HCT116 (cell line): ENCODE results near the gene B3GALT5. TPM values are rescaled to one million over a fixed set of nuclear protein-coding genes. Genes with fewer than 3 reads are reported as not detected.

Experiments
- ATAC-seq: fragments of 200-7000 bp; cut with Tn5 transposase; 2 replicates; pipeline ENCODE4 v1.9.1; 2020; ENCODE audit warnings: mild to moderate bottlenecking, moderate library complexity
- BruUV-seq: library from RNA; stranded (reverse); fragments of 400-500 nt; replicated peaks from 2 replicates; lab custom pipeline; 2021; lab: Mats Ljungman, UMichigan
- CTCF ChIA-PET: fragments of 300-600 bp; sonication (Branson Sonifier 250); formaldehyde crosslinking; loops from one replicate; lab custom pipeline; 2021; ENCODE audit warnings: antibody characterized with exemption; lab: Charles Lee
- POLR2A ChIA-PET: fragments of 300-600, 350-600 bp; sonication (Branson Sonifier 250); formaldehyde crosslinking; loops from one replicate; lab custom pipeline; 2021; ENCODE audit warnings: antibody characterized with exemption; lab: Charles Lee
- RAD21 ChIA-PET, 2 experiments: fragments of 300-600 bp; sonication (Branson Sonifier 250); formaldehyde crosslinking; loops; one replicate each; lab custom pipeline; 2023; ENCODE audit warnings: low total read pairs in 2 of 2; ENCODE audit not compliant: uncharacterized antibody in 2 of 2, unreplicated experiment in 2 of 2, low non-redundant PET in 1 of 2; lab: Charles Lee
- DNase-seq: peaks from one replicate; pipeline ENCODE4 v3.0.0-alpha.2; 2010; ENCODE audit warnings: low read depth, low spot score
- H2AFZ ChIP-seq: fragments of 200-600 bp; shearing (Covaris generic), sonication (generic); 2 replicates; pipeline ENCODE4 v1.6.1; 2017; ENCODE audit warnings: low read depth, mixed run types, mixed read lengths, antibody characterized with exemption, low read length; ENCODE audit not compliant: poor library complexity, severe bottlenecking
- H3K27ac ChIP-seq: 2 replicates; pipeline ENCODE4 v1.5.1; 2012; ENCODE audit warnings: low read depth, low read length
- H3K27me3 ChIP-seq: fragments of 200-600 bp; sonication (generic); 2 replicates; pipeline ENCODE4 v1.6.1; 2016; ENCODE audit warnings: mixed run types, low read length, mixed read lengths; ENCODE audit not compliant: insufficient read depth
- H3K36me3 ChIP-seq, 2 experiments: fragments of 200-500 bp in 1 of 2; fragments of 200-600 bp in 1 of 2; sonication (Bioruptor generic) in 1 of 2; sonication (generic) in 1 of 2; 2 replicates each; pipeline versions ENCODE4 v1.5.1 to v1.6.1; 2014 to 2016; ENCODE audit warnings: low read length in 2 of 2, inconsistent platforms in 1 of 2, mixed read lengths in 1 of 2, mixed run types in 1 of 2; ENCODE audit not compliant: insufficient read depth in 2 of 2, control insufficient read depth in 1 of 2
- H3K4me1 ChIP-seq, 2 experiments: fragments of 200-600 bp in 1 of 2; sonication (generic) in 1 of 2; 2 replicates each; pipeline versions ENCODE4 v1.5.1 to v1.6.1; 2012 to 2017; ENCODE audit warnings: low read length in 2 of 2, inconsistent platforms in 1 of 2, mild to moderate bottlenecking in 1 of 2, mixed read lengths in 1 of 2, mixed run types in 1 of 2, moderate library complexity in 1 of 2; ENCODE audit not compliant: insufficient read depth in 2 of 2, control insufficient read depth in 1 of 2
- H3K4me2 ChIP-seq: fragments of 200-600 bp; sonication (generic); 2 replicates; pipeline ENCODE4 v1.6.1; 2017; ENCODE audit warnings: mixed run types, low read length, mixed read lengths
- H3K4me3 ChIP-seq, 2 experiments: fragments of 200-600 bp in 1 of 2; sonication (generic) in 1 of 2; replicated peaks in 1 of 2; 2 replicates each; pipeline ENCODE4 v1.5.1; 2011 to 2016; ENCODE audit warnings: low read length in 2 of 2, control low read depth in 1 of 2, low read depth in 1 of 2, mild to moderate bottlenecking in 1 of 2, mixed read lengths in 1 of 2, mixed run types in 1 of 2
- H3K79me2 ChIP-seq: fragments of 200-600 bp; sonication (generic); 2 replicates; pipeline ENCODE4 v1.6.1; 2017; ENCODE audit warnings: mild to moderate bottlenecking, mixed run types, low read length, moderate library complexity, mixed read lengths; ENCODE audit not compliant: insufficient read depth
- H3K9ac ChIP-seq: fragments of 200-600 bp; sonication (generic); 2 replicates; pipeline ENCODE4 v1.6.1; 2016; ENCODE audit warnings: low read length, mixed read lengths
- H3K9me2 ChIP-seq: fragments of 200-600 bp; sonication (generic), shearing (Covaris generic); 2 replicates; pipeline ENCODE4 v1.6.1; 2017; ENCODE audit warnings: mixed run types, mild to moderate bottlenecking, moderate library complexity; ENCODE audit not compliant: insufficient read depth
- H3K9me3 ChIP-seq, 2 experiments: fragments of 200-500 bp in 1 of 2; fragments of 200-600 bp in 1 of 2; sonication (Bioruptor generic) in 1 of 2; sonication (generic) in 1 of 2; 2 replicates each; pipeline ENCODE4 v1.6.1; 2014 to 2017; ENCODE audit warnings: low read length in 2 of 2, mixed read lengths in 2 of 2, inconsistent platforms in 1 of 2, low read depth in 1 of 2, mild to moderate bottlenecking in 1 of 2, mixed run types in 1 of 2, moderate library complexity in 1 of 2; ENCODE audit not compliant: control insufficient read depth in 1 of 2, insufficient read depth in 1 of 2
- H4K20me1 ChIP-seq: fragments of 200-600 bp; sonication (generic), shearing (Covaris generic); 2 replicates; pipeline ENCODE4 v1.6.1; 2017; ENCODE audit warnings: mixed run types, mild to moderate bottlenecking, moderate library complexity; ENCODE audit not compliant: insufficient read depth
- ATF3 ChIP-seq: IDR thresholded peaks from 2 replicates; pipeline ENCODE4 v1.6.1; 2012
- CBX3 ChIP-seq: IDR thresholded peaks from 2 replicates; pipeline ENCODE4 v1.6.1; 2012; ENCODE audit warnings: low read depth
- EGR1 ChIP-seq: IDR thresholded peaks from 2 replicates; pipeline ENCODE4 v1.6.1; 2012; ENCODE audit warnings: low read depth
- ELF1 ChIP-seq: IDR thresholded peaks from 2 replicates; pipeline ENCODE4 v1.6.1; 2012; ENCODE audit warnings: low read depth, borderline replicate concordance
- JUND ChIP-seq: IDR thresholded peaks from 2 replicates; pipeline ENCODE4 v1.6.1; 2012
- MAX ChIP-seq: IDR thresholded peaks from 2 replicates; pipeline ENCODE4 v1.6.1; 2012
- POLR2AphosphoS5 ChIP-seq: IDR thresholded peaks from 2 replicates; pipeline ENCODE4 v1.6.1; 2011; ENCODE audit warnings: mild to moderate bottlenecking, low read depth, low read length, moderate library complexity
- SIN3A ChIP-seq: IDR thresholded peaks from 2 replicates; pipeline ENCODE4 v1.6.1; 2012; ENCODE audit warnings: low read depth
- YY1 ChIP-seq: IDR thresholded peaks from 2 replicates; pipeline ENCODE4 v1.6.1; 2011; ENCODE audit warnings: low read length, low read depth, moderate library complexity, mild to moderate bottlenecking; ENCODE audit not compliant: insufficient replicate concordance; ENCODE audit errors: extremely low read depth
- ZFX ChIP-seq: fragments of 450-650 bp; IDR thresholded peaks from 2 replicates; pipeline ENCODE4 v1.6.1; 2017
- ZNF274 ChIP-seq: fragments of 200-500 bp; sonication (Bioruptor generic); IDR thresholded peaks from 2 replicates; pipeline ENCODE4 v1.6.1; 2014; ENCODE audit warnings: mild to moderate bottlenecking, low read depth, low read length, inconsistent platforms
- intact Hi-C: fragments of 100-400 bp; cut with micrococcal nuclease; formaldehyde crosslinking; loops from 2 replicates; pipeline ENCODE4 v1.10.0; 2022
- total RNA-seq: library from RNA; stranded (reverse); gene quantifications from one replicate; pipeline ENCODE4 v1.2.1, GENCODE V29; 2021; ENCODE audit not compliant: unreplicated experiment

The B3GALT5 gene
- total RNA-seq, 1 experiment from 2014 or later = 1.2 TPM

GRCh38 chr21:39660191-39660980 is 47.6 kb downstream of the B3GALT5 start:
- ATAC-seq (no peak), DNase-seq (no peak)
- no peaks in the 10 kb centered on the region for H3K79me2 ChIP-seq
- H3K27ac ChIP-seq = no peak overlapping the region
- H4K20me1 ChIP-seq = no peaks in the 10 kb centered on the region
- no peaks in the 10 kb centered on the region for H3K36me3 ChIP-seq
- no peak for TF ChIP-seq ELF1
- no peak for TF ChIP-seq YY1
- TF ChIP-seq CBX3 = no peak
- no peak for TF ChIP-seq SIN3A
- no peak for TF ChIP-seq POLR2AphosphoS5
- no peak for TF ChIP-seq EGR1
- no peak for TF ChIP-seq ATF3
- no peak for TF ChIP-seq ZFX
- no peak for TF ChIP-seq JUND
- no peak; the same call in 1 of the 2 replicates for TF ChIP-seq MAX
- no peak for TF ChIP-seq ZNF274
- CTCF ChIA-PET = no interaction called here
- no TSS peak for BruUV-seq
- H3K4me1 ChIP-seq = peaks cover 0 to 9% of the 10 kb centered on the region in 2 experiments; a peak in 2 of 4 replicates
- no peak overlapping the region for H3K4me3 ChIP-seq
- no peak overlapping the region for H2AFZ ChIP-seq
- intact Hi-C loops = no loop called here
- H3K9me2 ChIP-seq = no peaks in the 10 kb centered on the region
- POLR2A ChIA-PET = no interaction called here
- H3K9me3 ChIP-seq = no peaks in the 10 kb centered on the region
- RAD21 ChIA-PET = no interaction called here
- H3K27me3 ChIP-seq = no peaks in the 10 kb centered on the region
- H3K9ac ChIP-seq = no peak overlapping the region
- H3K4me2 ChIP-seq = peak overlapping the region; percentile 33
